Panc1 (cell line): Measurements from ENCODE around the gene RGCC. TPM values are rescaled to one million over a fixed set of nuclear protein-coding genes. Genes with fewer than 3 reads are reported as not detected.

Experiments used
- ATAC-seq: fragments of 200-7000 bp; cut with Tn5 transposase; 2 replicates; pipeline ENCODE4 v1.9.1; 2020; ENCODE audit warnings: mild to moderate bottlenecking, moderate library complexity
- Bru-seq: library from RNA; stranded (reverse); fragments of 400-500 nt; gene quantifications from one replicate; lab custom pipeline; 2021; lab: Mats Ljungman, UMichigan
- BruChase-seq, 2 experiments: library from RNA; stranded (reverse); fragments of 400-500 nt; gene quantifications; one replicate each; lab custom pipeline; 2021; lab: Mats Ljungman, UMichigan
- BruUV-seq: library from RNA; stranded (reverse); fragments of 400-500 nt; replicated peaks from 2 replicates; lab custom pipeline; 2021; lab: Mats Ljungman, UMichigan
- CTCF ChIA-PET: fragments of 300-600 bp; sonication (Branson Sonifier 250); formaldehyde crosslinking; loops from one replicate; lab custom pipeline; 2022; ENCODE audit warnings: antibody characterized with exemption; lab: Charles Lee
- POLR2A ChIA-PET: fragments of 300-600 bp; sonication (Branson Sonifier 250); formaldehyde crosslinking; loops from one replicate; lab custom pipeline; 2022; ENCODE audit warnings: antibody characterized with exemption; lab: Charles Lee
- DNase-seq: peaks from one replicate; pipeline ENCODE4 v3.0.0-alpha.2; 2010; ENCODE audit warnings: low read depth, low spot score
- H3K27ac ChIP-seq: 2 replicates; pipeline ENCODE4 v1.5.1; 2011; ENCODE audit warnings: mild to moderate bottlenecking, low read length, inconsistent platforms
- H3K27me3 ChIP-seq: fragments of 200-500 bp; sonication (Bioruptor generic); 2 replicates; pipeline ENCODE4 v1.6.0; 2014; ENCODE audit warnings: low read length, inconsistent platforms; ENCODE audit not compliant: control insufficient read depth, insufficient read depth
- H3K36me3 ChIP-seq: fragments of 200-500 bp; sonication (Bioruptor generic); 2 replicates; pipeline ENCODE4 v1.5.1; 2014; ENCODE audit warnings: inconsistent platforms, mild to moderate bottlenecking, low read length, moderate library complexity; ENCODE audit not compliant: control insufficient read depth, insufficient read depth
- H3K4me1 ChIP-seq: 2 replicates; pipeline ENCODE4 v1.5.1; 2011; ENCODE audit warnings: inconsistent platforms, mild to moderate bottlenecking, low read length, moderate library complexity; ENCODE audit not compliant: control insufficient read depth, insufficient read depth
- H3K4me3 ChIP-seq, 2 experiments: 2 replicates each; pipeline ENCODE4 v1.5.1; 2011 to 2012; ENCODE audit warnings: low read depth in 2 of 2, low read length in 2 of 2, mild to moderate bottlenecking in 2 of 2, inconsistent platforms in 1 of 2, moderate library complexity in 1 of 2
- H3K9me3 ChIP-seq: fragments of 200-500 bp; sonication (Bioruptor generic); 2 replicates; pipeline ENCODE4 v1.5.1; 2014; ENCODE audit warnings: low read depth, mild to moderate bottlenecking, inconsistent platforms, low read length, moderate library complexity; ENCODE audit not compliant: control insufficient read depth, insufficient read depth
- REST ChIP-seq, 2 experiments: IDR thresholded peaks; 2 replicates each; pipeline ENCODE4 v1.6.1; 2011 to 2012; ENCODE audit warnings: low read depth in 2 of 2, control low read depth in 1 of 2, low read length in 1 of 2, mild to moderate bottlenecking in 1 of 2, moderate library complexity in 1 of 2; ENCODE audit not compliant: insufficient read depth in 1 of 2
- SIN3A ChIP-seq: IDR thresholded peaks from 2 replicates; pipeline ENCODE4 v1.6.1; 2012; ENCODE audit warnings: low read depth, mild to moderate bottlenecking, low read length, moderate library complexity, borderline replicate concordance; ENCODE audit not compliant: insufficient read depth
- TCF7L2 ChIP-seq: IDR thresholded peaks from 2 replicates; pipeline ENCODE4 v1.6.1; 2011; ENCODE audit warnings: mild to moderate bottlenecking, low read depth, low read length, inconsistent platforms
- in situ Hi-C: cut with HindIII; loops from 2 replicates; pipeline ENCODE4 v1.10.0; 2016; ENCODE audit warnings: low sequenced_read_pairs, low pct_unique_long_range_greater_than_20kb
- intact Hi-C: fragments of 100-400 bp; cut with micrococcal nuclease; formaldehyde crosslinking; loops from one replicate; pipeline ENCODE4 v1.10.0; 2022; ENCODE audit not compliant: unreplicated experiment
- long read RNA-seq: library from polyadenylated mRNA; unstranded; transcript quantifications from one replicate; pipeline ENCODE4 v2.0.0, GENCODE V29; 2021; ENCODE audit not compliant: unreplicated experiment
- polyA plus RNA-seq: library from polyadenylated mRNA; unstranded; fragments of >200 nt; gene quantifications from one replicate; pipeline ENCODE4 v1.2.1, GENCODE V29; 2012; ENCODE audit warnings: missing spikeins; ENCODE audit not compliant: insufficient read length
- total RNA-seq: library from RNA; stranded (reverse); gene quantifications from one replicate; pipeline ENCODE4 v1.2.1, GENCODE V29; 2021; ENCODE audit not compliant: unreplicated experiment
- TF ChIP-seq, protein P1 (sequence below): fragments of 450-650 bp; IDR thresholded peaks from 2 replicates; pipeline ENCODE4 v1.5.1; 2017; ENCODE audit warnings: mild to moderate bottlenecking

RGCC gene
- total RNA-seq = 6.7 TPM
- 8.5 TPM for polyA plus RNA-seq
- percentile 58 among the genes with signal in this experiment for Bru-seq, nascent RNA
- BruChase-seq, experiment 1, labeled RNA remaining after a 2-hour chase = percentile 37 among the genes with signal in this experiment
- percentile 37 among the genes with signal in this experiment for BruChase-seq, experiment 2, labeled RNA remaining after a 6-hour chase
- long read RNA-seq, partial matches to known transcripts = 1 of 4 reads
- long read RNA-seq, other reads (novel, unspliced or antisense) = 0 of 4 reads

DNA sequence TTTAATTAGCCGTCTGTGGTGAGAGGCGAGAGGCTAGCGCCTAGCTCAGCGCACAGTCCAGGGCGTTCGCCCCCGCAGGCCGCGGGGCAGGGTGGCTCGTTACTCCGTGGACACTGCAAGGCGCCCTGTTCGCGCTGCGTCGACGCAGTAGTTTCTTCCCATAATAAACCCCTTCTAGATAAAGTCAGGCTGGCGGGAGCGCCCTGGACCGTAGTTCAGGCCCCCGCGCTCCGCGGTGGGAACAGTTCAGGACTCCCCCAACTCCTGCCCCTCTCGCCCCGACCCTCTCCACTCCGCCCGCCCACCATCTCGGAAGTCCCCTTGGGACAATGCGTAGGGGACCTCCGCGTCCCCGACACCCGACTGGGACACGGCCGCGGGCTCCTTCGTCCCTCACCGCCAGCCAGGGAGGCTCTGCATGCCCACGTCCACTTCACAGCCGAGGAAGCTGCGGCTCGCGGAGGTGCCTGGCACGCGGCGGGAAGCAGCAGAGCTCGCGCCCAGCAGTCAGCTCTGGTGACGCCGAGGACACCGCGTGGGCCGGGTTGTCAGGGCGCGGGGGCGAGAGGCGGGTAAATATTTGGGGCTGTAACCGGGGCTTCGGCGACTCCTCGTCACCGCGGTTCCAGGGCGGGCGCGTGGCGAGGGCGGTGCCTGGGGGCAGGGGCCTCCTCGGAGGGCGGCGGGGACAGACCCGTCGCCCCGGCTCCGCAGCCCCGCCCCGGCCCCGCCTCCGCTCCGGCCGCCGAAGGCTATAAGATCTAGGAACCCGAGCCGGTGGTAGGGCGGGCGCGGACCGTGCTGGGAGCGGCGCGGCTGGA, at the start of gene RGCC:
Gene RGCC, plus strand, starts transcription at position 783 of the 821 bp plus-strand sequence. CDS start 158 bp downstream, outside the sequence.
- no TSS peak for BruUV-seq
- Histone ChIP-seq H3K36me3 (no peaks in the 10 kb centered on the region), H3K27me3 (no peaks in the 10 kb centered on the region), H3K4me3 (peak within 1 kb of the TSS; percentile 51 to 59), H3K9me3 (no peaks in the 10 kb centered on the region), H3K27ac (no peak within 1 kb of the TSS), H3K4me1 (no peaks in the 10 kb centered on the region; the same call in 1 of the 2 replicates)
- 0 out of 2 replicates have a peak, but pooled peaks have one; percentile 15 for TF ChIP-seq SIN3A
- no peak for TF ChIP-seq REST (IDR thresholded peaks at IDR 0.05; ENCODE audit: insufficient read depth in 1 of 2, low read depth in 2 of 2, low read length in 1 of 2)
- no peak for TF ChIP-seq TCF7L2
- TF ChIP-seq, protein P1, sequence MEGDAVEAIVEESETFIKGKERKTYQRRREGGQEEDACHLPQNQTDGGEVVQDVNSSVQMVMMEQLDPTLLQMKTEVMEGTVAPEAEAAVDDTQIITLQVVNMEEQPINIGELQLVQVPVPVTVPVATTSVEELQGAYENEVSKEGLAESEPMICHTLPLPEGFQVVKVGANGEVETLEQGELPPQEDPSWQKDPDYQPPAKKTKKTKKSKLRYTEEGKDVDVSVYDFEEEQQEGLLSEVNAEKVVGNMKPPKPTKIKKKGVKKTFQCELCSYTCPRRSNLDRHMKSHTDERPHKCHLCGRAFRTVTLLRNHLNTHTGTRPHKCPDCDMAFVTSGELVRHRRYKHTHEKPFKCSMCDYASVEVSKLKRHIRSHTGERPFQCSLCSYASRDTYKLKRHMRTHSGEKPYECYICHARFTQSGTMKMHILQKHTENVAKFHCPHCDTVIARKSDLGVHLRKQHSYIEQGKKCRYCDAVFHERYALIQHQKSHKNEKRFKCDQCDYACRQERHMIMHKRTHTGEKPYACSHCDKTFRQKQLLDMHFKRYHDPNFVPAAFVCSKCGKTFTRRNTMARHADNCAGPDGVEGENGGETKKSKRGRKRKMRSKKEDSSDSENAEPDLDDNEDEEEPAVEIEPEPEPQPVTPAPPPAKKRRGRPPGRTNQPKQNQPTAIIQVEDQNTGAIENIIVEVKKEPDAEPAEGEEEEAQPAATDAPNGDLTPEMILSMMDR = no peak
- ATAC-seq (peak; percentile 84), DNase-seq (no peak)
- in situ Hi-C loops (no loop called here), intact Hi-C loops (loop anchor here (5.0 kb wide), 1 partner anchor 195 kb away; no protein-coding TSS in a partner anchor)
- ChIA-PET CTCF (interaction anchor here (0.5 to 1.1 kb wide), 2 partner anchors 194 to 196 kb away, joined by 3 read pairs; no protein-coding TSS in a partner anchor), POLR2A (no interaction called here)

GRCh38 chr13:41408121-41408520, 49.2 kb upstream of the RGCC start:
- Histone ChIP-seq H3K27ac (no peak overlapping the region), H3K4me3 (no peak overlapping the region), H3K9me3 (no peaks in the 10 kb centered on the region), H3K27me3 (no peaks in the 10 kb centered on the region), H3K4me1 (no peaks in the 10 kb centered on the region), H3K36me3 (no peaks in the 10 kb centered on the region)
- no peak for ATAC-seq
- ChIA-PET POLR2A (no interaction called here), CTCF (no interaction called here)
- in situ Hi-C loops (no loop called here), intact Hi-C loops (no loop called here)
- DNase-seq = no peak
- TF ChIP-seq REST (IDR thresholded peaks at IDR 0.05; ENCODE audit: insufficient read depth in 1 of 2, low read depth in 2 of 2, low read length in 1 of 2) = no peak
- no peak for TF ChIP-seq SIN3A
- TF ChIP-seq, protein P1 = no peak
- BruUV-seq = no TSS peak
